Measurements from ENCODE around the gene APOA5. TPM values are rescaled to one million over a fixed set of nuclear protein-coding genes. Genes with fewer than 3 reads are reported as not detected.

Gene APOA5
- total and polyA plus RNA-seq, 2 of the 13 experiments (the other 11 are each of a cell fraction or from before 2014, with no cell fraction given): 44.0 to 49.1 TPM

GRCh38 chr11:116833816-116834534 is 42.3 kb upstream of the APOA5 start (continued):
- peak; percentile 75 for TF ChIP-seq IRF2 (CRISPR knock-in tag; IDR thresholded peaks at IDR 0.05)
- no peak for TF ChIP-seq CEBPZ (IDR thresholded peaks at IDR 0.05; ENCODE audit: low read length)
- TF ChIP-seq NR0B2 (CRISPR knock-in tag; IDR thresholded peaks at IDR 0.05): no peak
- no peak for TF ChIP-seq ZNF550 (CRISPR knock-in tag; IDR thresholded peaks at IDR 0.05; ENCODE audit: borderline replicate concordance)
- TF ChIP-seq ATF5 (CRISPR knock-in tag; IDR thresholded peaks at IDR 0.05; ENCODE audit: low read depth): no peak
- no peak for TF ChIP-seq NFE2L1 (CRISPR knock-in tag; IDR thresholded peaks at IDR 0.05; ENCODE audit: borderline replicate concordance)
- no peak for TF ChIP-seq ZNF20 (CRISPR knock-in tag; IDR thresholded peaks at IDR 0.05)
- TF ChIP-seq ZNF354B (CRISPR knock-in tag; IDR thresholded peaks at IDR 0.05): peak; percentile 81
- TF ChIP-seq SALL1 (CRISPR knock-in tag; IDR thresholded peaks at IDR 0.05): peak; percentile 92
- TF ChIP-seq ZNF282 (IDR thresholded peaks at IDR 0.05; ENCODE audit: partially characterized antibody): no peak
- no peak for TF ChIP-seq ZNF333 (CRISPR knock-in tag; IDR thresholded peaks at IDR 0.05; ENCODE audit: borderline replicate concordance)
- no peak for TF ChIP-seq ETS1 (CRISPR knock-in tag; IDR thresholded peaks at IDR 0.05)
- TF ChIP-seq LCORL (IDR thresholded peaks at IDR 0.05): no peak
- peak; percentile 71; the same call in 1 of the 2 replicates for TF ChIP-seq LCORL (CRISPR knock-in tag; IDR thresholded peaks at IDR 0.05)
- peak; percentile 35 for TF ChIP-seq CBX1 (IDR thresholded peaks at IDR 0.05; ENCODE audit: low read depth)
- TF ChIP-seq ZC3H13 (CRISPR knock-in tag; IDR thresholded peaks at IDR 0.05): peak; percentile 88; the same call in 1 of the 2 replicates
- peak; percentile 47; the same call in 1 of the 2 replicates for TF ChIP-seq THAP8 (CRISPR knock-in tag; IDR thresholded peaks at IDR 0.05; ENCODE audit: borderline replicate concordance)
- TF ChIP-seq JUNB (CRISPR knock-in tag; IDR thresholded peaks at IDR 0.05; ENCODE audit: borderline replicate concordance): peak; percentile 54; the same call in 1 of the 2 replicates
- no peak for TF ChIP-seq ZNF773 (CRISPR knock-in tag; IDR thresholded peaks at IDR 0.05; ENCODE audit: borderline replicate concordance)
- TF ChIP-seq ZNF224 (CRISPR knock-in tag; IDR thresholded peaks at IDR 0.05): peak; percentile 68; the same call in 1 of the 2 replicates
- no peak for TF ChIP-seq ZNF496 (CRISPR knock-in tag; IDR thresholded peaks at IDR 0.05; ENCODE audit: insufficient replicate concordance)
- TF ChIP-seq MYC (CRISPR knock-in tag; IDR thresholded peaks at IDR 0.05; ENCODE audit: borderline replicate concordance): peak; percentile 94; the same call in 1 of the 2 replicates
- 0 out of 4 replicates have a peak, but pooled peaks of 1 of the 2 experiments have one; percentile 21 for TF ChIP-seq EP300 (IDR thresholded peaks at IDR 0.05; ENCODE audit: low read depth in 2 of 2, low read length in 2 of 2)
- no peak for TF ChIP-seq EP300 (CRISPR knock-in tag; IDR thresholded peaks at IDR 0.05; ENCODE audit: borderline replicate concordance)

Measured in HepG2 (cell line).